C4-2B (cell line): ENCODE data around the gene AUNIP.

ENCODE experiments used
- H3K27ac ChIP-seq: fragments of 450-650 bp; 2 replicates; pipeline ENCODE4 v1.5.1; 2017
- ZFX ChIP-seq: fragments of 450-650 bp; IDR thresholded peaks from 2 replicates; pipeline ENCODE4 v1.6.1; 2017
- TF ChIP-seq, protein P1 (sequence below): fragments of 450-650 bp; conservative IDR thresholded peaks from 2 replicates; pipeline ENCODE4 v1.5.1; 2017; ENCODE audit warnings: mild to moderate bottlenecking

The AUNIP gene

GRCh38 chr1:25885602-25886001, 26.3 kb upstream of the AUNIP start:
- no peak overlapping the region for H3K27ac ChIP-seq
- TF ChIP-seq, protein P1, sequence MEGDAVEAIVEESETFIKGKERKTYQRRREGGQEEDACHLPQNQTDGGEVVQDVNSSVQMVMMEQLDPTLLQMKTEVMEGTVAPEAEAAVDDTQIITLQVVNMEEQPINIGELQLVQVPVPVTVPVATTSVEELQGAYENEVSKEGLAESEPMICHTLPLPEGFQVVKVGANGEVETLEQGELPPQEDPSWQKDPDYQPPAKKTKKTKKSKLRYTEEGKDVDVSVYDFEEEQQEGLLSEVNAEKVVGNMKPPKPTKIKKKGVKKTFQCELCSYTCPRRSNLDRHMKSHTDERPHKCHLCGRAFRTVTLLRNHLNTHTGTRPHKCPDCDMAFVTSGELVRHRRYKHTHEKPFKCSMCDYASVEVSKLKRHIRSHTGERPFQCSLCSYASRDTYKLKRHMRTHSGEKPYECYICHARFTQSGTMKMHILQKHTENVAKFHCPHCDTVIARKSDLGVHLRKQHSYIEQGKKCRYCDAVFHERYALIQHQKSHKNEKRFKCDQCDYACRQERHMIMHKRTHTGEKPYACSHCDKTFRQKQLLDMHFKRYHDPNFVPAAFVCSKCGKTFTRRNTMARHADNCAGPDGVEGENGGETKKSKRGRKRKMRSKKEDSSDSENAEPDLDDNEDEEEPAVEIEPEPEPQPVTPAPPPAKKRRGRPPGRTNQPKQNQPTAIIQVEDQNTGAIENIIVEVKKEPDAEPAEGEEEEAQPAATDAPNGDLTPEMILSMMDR, result no peak

DNA sequence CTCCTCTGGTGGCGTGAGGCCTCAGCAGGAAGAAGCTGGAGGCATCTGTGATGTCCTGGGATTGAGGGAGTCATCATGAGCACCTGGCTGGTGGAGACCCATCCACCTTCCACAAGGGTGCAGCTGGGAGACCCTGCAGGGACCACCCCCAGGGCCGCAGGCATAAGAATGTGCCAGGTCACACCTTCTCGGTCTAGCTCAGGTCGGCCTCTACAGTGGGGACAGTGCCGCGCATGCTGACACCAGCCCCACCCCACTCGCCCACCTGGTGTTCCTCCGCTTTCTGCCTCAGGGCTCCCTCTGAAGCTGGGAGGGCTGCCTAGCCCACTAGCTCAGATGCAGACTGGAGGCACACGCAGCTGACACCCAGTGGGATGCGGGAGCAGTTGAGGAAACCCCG, 22.0 kb upstream of the AUNIP start:
- H3K27ac ChIP-seq, result no peak overlapping the region
- TF ChIP-seq, protein P1, result no peak
- TF ChIP-seq ZFX, result no peak

GRCh38 chr1:25880518-25880917, 21.3 kb upstream of the AUNIP start:
- TF ChIP-seq ZFX, result no peak
- H3K27ac ChIP-seq, result no peak overlapping the region

DNA sequence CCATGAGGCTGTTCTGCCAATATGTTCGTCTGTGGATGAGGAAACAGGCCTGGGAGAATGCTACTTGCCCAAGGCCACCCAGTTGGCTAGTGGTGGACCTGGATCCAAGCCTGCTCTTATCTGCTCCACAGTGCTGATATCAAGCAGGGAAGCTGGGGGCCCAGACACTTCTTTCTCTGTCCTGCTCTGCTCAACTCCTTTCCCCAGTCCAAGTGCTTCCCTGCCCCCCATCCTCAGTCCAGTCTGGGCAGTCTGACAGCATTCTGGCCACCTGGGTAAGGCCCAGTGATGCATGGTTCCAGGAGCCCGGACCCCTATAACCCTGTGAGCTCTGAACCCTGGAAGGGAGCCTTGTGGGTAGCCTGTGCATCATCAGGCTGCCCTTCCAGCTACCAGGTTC, 20.4 kb upstream of the AUNIP start:
- no peak overlapping the region for H3K27ac ChIP-seq

DNA sequence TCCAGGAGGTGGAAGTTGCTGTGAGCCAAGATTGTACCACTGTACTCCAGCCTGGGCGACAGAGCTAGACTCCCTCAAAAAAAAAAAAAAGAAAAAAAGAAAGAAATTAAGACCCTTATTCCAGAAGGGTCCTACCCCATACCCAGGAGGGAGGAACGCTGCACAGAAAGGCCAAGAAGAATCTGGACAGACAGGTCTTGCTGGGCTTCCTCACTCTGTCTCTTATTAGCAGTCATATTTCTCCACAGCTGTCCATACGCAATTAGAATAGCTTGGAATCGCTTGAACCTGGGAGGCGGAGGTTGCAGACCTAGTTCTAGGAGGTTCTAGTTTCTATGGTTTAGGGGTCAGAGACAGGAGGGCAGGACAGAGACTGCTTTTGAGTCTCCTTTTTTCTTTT, 19.4 kb upstream of the AUNIP start:
- TF ChIP-seq, protein P1, result no peak
- TF ChIP-seq ZFX, result no peak
- no peak overlapping the region for H3K27ac ChIP-seq

More for the DNA sequence above, 20.4 kb upstream of the AUNIP start:
- TF ChIP-seq, protein P1, result no peak
- TF ChIP-seq ZFX, result no peak

- H3K27ac ChIP-seq, result no peak overlapping the region
- no peak for TF ChIP-seq ZFX
- TF ChIP-seq, protein P1, result no peak
Measured at GRCh38 chr1:25877155-25877554, 17.9 kb upstream of the AUNIP start.

- no peak for TF ChIP-seq ZFX
- TF ChIP-seq, protein P1, result no peak
- no peak overlapping the region for H3K27ac ChIP-seq
Measured at GRCh38 chr1:25876693-25877077, 17.4 kb upstream of the AUNIP start.

GRCh38 chr1:25875856-25876692, 16.8 kb upstream of the AUNIP start:
- TF ChIP-seq, protein P1, result no peak
- TF ChIP-seq ZFX, result no peak
- H3K27ac ChIP-seq, result no peak overlapping the region; the same call in 1 of the 2 replicates
